ENCODE data around the gene ZFAND3.

Gene ZFAND3

DNA sequence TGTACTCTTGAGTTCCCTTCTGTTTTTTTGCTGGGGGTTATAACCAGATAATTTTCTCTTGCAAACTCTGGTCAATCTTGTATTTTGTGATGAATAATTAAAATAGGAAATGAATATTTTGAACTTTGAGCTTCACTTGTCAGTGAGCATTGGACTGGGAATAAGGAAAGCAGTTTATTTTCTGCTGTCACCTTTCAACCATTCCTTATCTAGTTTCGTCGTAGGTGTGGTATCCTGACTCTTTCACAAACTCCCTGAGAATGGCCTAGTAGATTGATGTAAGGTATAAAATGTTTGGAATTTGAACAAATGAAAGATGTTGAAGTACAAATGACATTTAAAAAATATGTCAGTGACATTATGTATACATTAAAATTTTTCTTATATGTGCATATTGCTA is 98.0 kb downstream of the ZFAND3 start:
- no peak overlapping the region for H3K4me3 ChIP-seq (ENCODE audit: low read length)
- DNase-seq (ENCODE audit: low read depth, low spot score): no peak

DNA sequence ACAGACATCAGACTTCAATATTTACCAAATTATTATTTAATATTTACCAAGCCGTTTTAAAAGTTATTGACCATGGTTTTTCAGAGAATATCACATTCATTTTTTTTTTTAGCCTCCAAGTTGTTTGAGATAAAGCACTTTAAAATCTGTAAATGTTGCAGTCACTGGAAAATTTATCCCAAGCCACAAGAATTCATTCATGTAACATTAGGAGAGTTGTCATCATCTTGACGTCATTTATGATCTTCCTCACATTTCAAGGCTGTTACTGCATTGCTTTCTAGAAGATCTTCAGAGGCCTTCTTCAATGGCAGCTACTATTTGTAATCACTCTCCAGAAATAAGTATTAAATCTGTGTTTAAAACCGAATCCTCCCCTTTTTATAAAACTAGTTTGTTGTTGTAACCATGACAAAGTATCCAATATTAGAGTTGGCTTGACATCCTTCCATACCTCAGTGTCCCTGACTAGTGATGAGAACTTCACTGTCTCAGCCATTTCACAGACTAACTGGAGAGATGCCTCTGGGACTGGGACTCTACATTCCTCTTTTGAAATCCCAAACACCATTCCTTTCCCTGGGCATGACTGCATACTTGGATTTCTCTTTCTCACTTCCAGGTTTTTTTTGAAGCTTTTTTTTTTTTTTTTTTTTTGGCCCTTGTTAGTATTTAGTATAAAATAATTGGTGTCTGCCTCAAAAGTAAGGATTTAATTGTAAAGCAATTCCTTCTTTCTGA is 100.1 kb downstream of the ZFAND3 start:
- H3K4me3 ChIP-seq (ENCODE audit: low read length): no peak overlapping the region
- no peak for DNase-seq (ENCODE audit: low read depth, low spot score)

- H3K4me3 ChIP-seq (ENCODE audit: low read length): no peak overlapping the region
- DNase-seq (ENCODE audit: low read depth, low spot score): no peak
Measured at GRCh38 chr6:37920667-37921066, 101.1 kb downstream of the ZFAND3 start.

GRCh38 chr6:37922563-37922962 is 103.0 kb downstream of the ZFAND3 start:
- no peak overlapping the region for H3K4me3 ChIP-seq (ENCODE audit: low read length)
- no peak for DNase-seq (ENCODE audit: low read depth, low spot score)

DNA sequence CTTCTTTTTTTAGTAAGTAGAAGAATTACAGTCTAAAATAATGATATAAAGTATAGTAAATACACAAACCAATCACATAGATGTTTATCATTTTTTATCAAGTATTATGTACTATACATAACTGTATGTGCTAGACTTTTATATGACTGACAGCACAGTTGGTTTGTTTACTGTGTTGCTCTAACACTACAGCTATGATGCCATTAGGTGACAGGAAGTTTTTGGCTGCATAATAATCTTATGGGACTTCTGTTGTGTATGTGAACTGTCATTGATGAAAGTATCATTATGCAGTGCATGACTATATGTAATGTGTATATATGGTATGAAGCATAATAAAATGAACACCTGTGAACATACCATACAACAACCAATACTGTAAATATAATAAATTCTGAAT is 104.0 kb downstream of the ZFAND3 start:
- no peak for DNase-seq (ENCODE audit: low read depth, low spot score)
- H3K4me3 ChIP-seq (ENCODE audit: low read length): no peak overlapping the region

GRCh38 chr6:37926661-37927060 is 107.1 kb downstream of the ZFAND3 start:
- no peak overlapping the region for H3K4me3 ChIP-seq (ENCODE audit: low read length)
- no peak for DNase-seq (ENCODE audit: low read depth, low spot score)

DNA sequence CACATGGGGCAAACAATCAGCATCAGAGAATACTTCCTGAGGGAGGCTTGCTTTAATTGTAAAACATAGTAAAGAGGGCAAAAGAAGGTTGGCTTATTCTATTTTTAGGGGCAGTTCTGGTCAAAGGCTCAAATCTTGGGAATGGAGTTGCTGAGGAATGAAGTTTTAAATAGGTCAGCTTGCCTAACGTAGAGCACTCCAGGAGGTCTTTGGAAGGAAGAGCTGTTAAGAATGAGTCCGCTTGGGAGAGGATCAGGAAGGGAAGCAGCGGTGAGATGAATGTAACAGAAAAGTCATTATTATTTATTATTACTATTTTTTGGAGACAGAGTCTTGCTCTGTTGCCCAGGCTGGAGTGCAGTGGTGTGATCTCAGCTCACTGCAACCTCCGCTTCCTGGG is 108.7 kb downstream of the ZFAND3 start:
- DNase-seq (ENCODE audit: low read depth, low spot score): no peak
- no peak overlapping the region for H3K4me3 ChIP-seq (ENCODE audit: low read length)

DNA sequence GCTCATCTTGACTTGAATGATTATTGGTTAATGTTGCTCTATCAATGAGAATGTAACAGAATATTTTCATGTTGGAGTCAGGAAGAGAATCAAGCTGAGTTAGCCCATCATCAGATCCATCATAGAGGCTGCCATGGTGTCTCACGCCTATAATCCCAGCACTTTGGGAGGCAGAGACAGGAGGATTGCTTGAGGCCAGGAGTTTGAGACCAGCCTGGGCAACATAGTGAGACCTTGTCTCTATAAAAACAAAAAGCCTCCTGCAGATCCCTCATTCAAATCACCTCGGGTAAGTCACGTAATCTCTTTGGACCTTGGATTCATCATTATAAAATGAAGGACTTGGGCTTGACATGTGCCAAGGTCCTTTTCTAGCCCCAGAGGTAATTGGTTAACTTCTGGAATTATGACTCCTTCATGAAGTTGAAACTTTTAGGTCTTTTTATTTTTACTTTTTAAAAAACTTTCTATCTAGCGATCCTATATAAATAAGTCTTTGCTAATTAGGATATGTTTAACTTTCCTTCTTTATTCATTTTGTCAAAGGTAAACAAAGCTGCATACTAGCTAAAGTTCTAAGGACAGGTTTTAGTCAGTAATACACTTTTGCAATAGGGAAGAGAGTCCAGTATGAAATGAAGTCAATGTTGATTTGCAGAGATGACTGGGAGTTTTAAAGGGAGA is 110.9 kb downstream of the ZFAND3 start:
- DNase-seq (ENCODE audit: low read depth, low spot score): no peak
- H3K4me3 ChIP-seq (ENCODE audit: low read length): no peak overlapping the region

- no peak overlapping the region for H3K4me3 ChIP-seq (ENCODE audit: low read length)
- no peak for DNase-seq (ENCODE audit: low read depth, low spot score)
Measured at GRCh38 chr6:37931066-37931465, 111.5 kb downstream of the ZFAND3 start.

DNA sequence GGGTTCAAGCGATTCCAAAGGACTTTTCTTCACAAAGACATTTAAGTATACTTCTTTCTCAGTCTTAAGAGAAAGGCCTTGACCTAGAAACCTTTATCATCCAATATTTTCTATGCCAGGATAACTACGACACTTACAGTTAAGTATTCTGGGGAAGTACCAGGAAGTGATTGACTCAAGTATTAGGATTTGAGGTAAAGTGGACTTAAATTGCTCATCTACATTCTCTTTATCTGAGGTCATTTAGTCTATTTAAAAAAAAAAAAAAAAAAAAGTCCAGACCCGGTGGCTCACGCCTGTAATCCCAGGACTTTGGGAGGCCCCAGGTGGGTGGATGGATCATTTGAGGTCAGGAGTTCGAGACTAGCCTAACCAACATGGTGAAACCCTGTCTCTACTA is 114.7 kb downstream of the ZFAND3 start:
- DNase-seq (ENCODE audit: low read depth, low spot score): no peak
- no peak overlapping the region for H3K4me3 ChIP-seq (ENCODE audit: low read length)

- no peak overlapping the region for H3K4me3 ChIP-seq (ENCODE audit: low read length)
- no peak for DNase-seq (ENCODE audit: low read depth, low spot score)
Measured at GRCh38 chr6:37936150-37936549, 116.6 kb downstream of the ZFAND3 start.

GRCh38 chr6:37936906-37937305 is 117.4 kb downstream of the ZFAND3 start:
- DNase-seq (ENCODE audit: low read depth, low spot score): peak; percentile 36

GRCh38 chr6:37938909-37939308 is 119.4 kb downstream of the ZFAND3 start:
- no peak for DNase-seq (ENCODE audit: low read depth, low spot score)
- H3K4me3 ChIP-seq (ENCODE audit: low read length): no peak overlapping the region

More at GRCh38 chr6:37936906-37937305, 117.4 kb downstream of the ZFAND3 start:
- H3K4me3 ChIP-seq (ENCODE audit: low read length): no peak overlapping the region

DNA sequence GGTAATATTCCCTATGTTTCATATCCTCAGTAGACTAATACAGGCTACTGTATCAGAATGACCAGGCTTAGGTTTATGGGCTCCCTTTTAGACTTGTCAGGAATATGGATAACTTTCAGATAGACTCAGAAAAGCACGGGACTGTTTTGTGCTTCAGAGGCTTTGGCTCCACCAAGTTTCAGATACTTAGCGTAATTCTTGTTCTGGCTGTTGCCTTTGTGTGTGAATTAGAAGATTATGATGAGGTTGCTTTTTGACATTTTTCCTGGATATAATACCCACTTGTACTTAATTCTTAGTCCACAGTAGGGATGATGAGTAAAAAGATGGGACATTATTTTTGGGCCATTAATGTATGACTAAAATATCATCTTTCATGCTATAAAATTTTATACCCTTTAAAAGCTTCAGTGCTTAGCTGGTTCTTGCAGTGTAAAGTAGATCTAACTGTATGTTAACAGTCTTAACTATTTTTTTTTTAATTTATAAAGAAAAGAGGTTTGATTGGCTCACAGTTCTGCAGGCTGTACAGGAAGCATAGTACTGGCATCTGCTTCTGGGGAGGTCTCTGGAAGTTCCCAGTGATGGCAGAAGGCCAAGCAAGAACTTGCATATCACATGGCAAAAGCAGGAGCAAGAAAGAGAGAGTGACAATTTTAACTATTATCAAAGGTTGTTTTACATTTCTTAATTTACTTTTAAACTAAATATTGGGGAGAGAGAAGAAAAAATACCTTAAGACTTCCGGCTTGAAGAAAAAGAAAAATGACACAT is 120.7 kb downstream of the ZFAND3 start:
- no peak for DNase-seq (ENCODE audit: low read depth, low spot score)

GRCh38 chr6:37941871-37942270 is 122.3 kb downstream of the ZFAND3 start:
- no peak overlapping the region for H3K4me3 ChIP-seq (ENCODE audit: low read length)
- DNase-seq (ENCODE audit: low read depth, low spot score): no peak

More for the DNA sequence above, 120.7 kb downstream of the ZFAND3 start:
- H3K4me3 ChIP-seq (ENCODE audit: low read length): no peak overlapping the region

- no peak for DNase-seq (ENCODE audit: low read depth, low spot score)
- H3K4me3 ChIP-seq (ENCODE audit: low read length): no peak overlapping the region
Measured at GRCh38 chr6:37942606-37943376, 123.3 kb downstream of the ZFAND3 start.

- H3K4me3 ChIP-seq (ENCODE audit: low read length): no peak overlapping the region
Measured at GRCh38 chr6:37943436-37944058, 124.0 kb downstream of the ZFAND3 start.

GRCh38 chr6:37946057-37946456 is 126.5 kb downstream of the ZFAND3 start:
- no peak for DNase-seq (ENCODE audit: low read depth, low spot score)
- no peak overlapping the region for H3K4me3 ChIP-seq (ENCODE audit: low read length)

More at GRCh38 chr6:37943436-37944058, 124.0 kb downstream of the ZFAND3 start:
- DNase-seq (ENCODE audit: low read depth, low spot score): no peak

DNA sequence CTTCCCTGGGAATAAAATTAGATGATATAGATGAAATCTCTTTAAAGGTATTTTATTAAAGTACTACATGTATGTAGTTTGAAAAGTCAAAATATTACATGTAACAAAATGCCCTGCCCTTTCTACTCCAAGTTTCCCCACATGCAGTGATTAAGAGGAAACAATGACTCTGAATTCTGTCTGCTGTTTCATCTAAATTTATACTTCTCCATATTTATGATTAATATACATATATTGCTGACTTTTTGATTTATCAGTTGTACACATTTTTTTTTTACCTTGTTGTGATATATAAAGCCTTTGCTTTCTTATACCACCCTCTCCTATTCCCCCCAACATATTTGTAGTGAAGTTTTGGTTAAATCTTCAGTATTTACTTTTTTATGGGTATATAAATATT is 127.9 kb downstream of the ZFAND3 start:
- no peak overlapping the region for H3K4me3 ChIP-seq (ENCODE audit: low read length)
- no peak for DNase-seq (ENCODE audit: low read depth, low spot score)
